Measurements from ENCODE around the gene TUT7. TPM values are rescaled to one million over a fixed set of nuclear protein-coding genes. Genes with fewer than 3 reads are reported as not detected.

TUT7 gene
- total RNA-seq, 1 donor from 2014 or later: 24.0 TPM

- no peak overlapping the region for H3K9ac ChIP-seq (ENCODE audit: low read depth in 1 of 3, low read length in 3 of 3)
- H3K36me3 ChIP-seq (ENCODE audit: control insufficient read depth in 3 of 3, insufficient read depth in 3 of 3, low read length in 3 of 3): peaks cover 0 to 3% (median 0%) of the 10 kb centered on the region in 3 donors
- no peak overlapping the region for H3K27ac ChIP-seq (ENCODE audit: low read depth, low read length)
- no peak overlapping the region for H3K4me3 ChIP-seq (ENCODE audit: low read length in 3 of 3)
- peaks cover 5 to 14% (median 9%) of the 10 kb centered on the region in 3 donors for H3K4me1 ChIP-seq (ENCODE audit: control insufficient read depth in 3 of 3, insufficient read depth in 3 of 3, low read length in 3 of 3)
- no peaks in the 10 kb centered on the region for H3K9me3 ChIP-seq (ENCODE audit: control insufficient read depth in 3 of 3, low read length in 3 of 3)
- no peaks in the 10 kb centered on the region for H3K27me3 ChIP-seq (ENCODE audit: control insufficient read depth in 3 of 3, insufficient read depth in 3 of 3, low read length in 3 of 3)
Measured at GRCh38 chr9:86286278-86286677, 67.9 kb downstream of the TUT7 start.

- Histone ChIP-seq H3K27me3 (ENCODE audit: control insufficient read depth in 3 of 3, insufficient read depth in 3 of 3, low read length in 3 of 3) (no peaks in the 10 kb centered on the region), H3K4me1 (ENCODE audit: control insufficient read depth in 3 of 3, insufficient read depth in 3 of 3, low read length in 3 of 3) (peaks cover 9 to 23% (median 17%) of the 10 kb centered on the region in 3 donors), H3K4me3 (ENCODE audit: low read length in 3 of 3) (no peak overlapping the region), H3K27ac (ENCODE audit: low read depth, low read length) (no peak overlapping the region), H3K36me3 (ENCODE audit: control insufficient read depth in 3 of 3, insufficient read depth in 3 of 3, low read length in 3 of 3) (peaks cover 0 to 3% (median 0%) of the 10 kb centered on the region in 3 donors), H3K9me3 (ENCODE audit: control insufficient read depth in 3 of 3, low read length in 3 of 3) (no peaks in the 10 kb centered on the region), H3K9ac (ENCODE audit: low read depth in 1 of 3, low read length in 3 of 3) (no peak overlapping the region)
Measured at GRCh38 chr9:86285261-86285660, 68.9 kb downstream of the TUT7 start.

- Histone ChIP-seq H3K27me3 (ENCODE audit: control insufficient read depth in 3 of 3, insufficient read depth in 3 of 3, low read length in 3 of 3) (no peaks in the 10 kb centered on the region), H3K9ac (ENCODE audit: low read depth in 1 of 3, low read length in 3 of 3) (peak overlapping the region; percentile 78 to 95 (median 93)), H3K9me3 (ENCODE audit: control insufficient read depth in 3 of 3, low read length in 3 of 3) (no peaks in the 10 kb centered on the region), H3K4me3 (ENCODE audit: low read length in 3 of 3) (peak overlapping the region; percentile 71 to 88 (median 81)), H3K36me3 (ENCODE audit: control insufficient read depth in 3 of 3, insufficient read depth in 3 of 3, low read length in 3 of 3) (peaks cover 0 to 5% (median 3%) of the 10 kb centered on the region in 3 donors), H3K4me1 (ENCODE audit: control insufficient read depth in 3 of 3, insufficient read depth in 3 of 3, low read length in 3 of 3) (peaks cover 22 to 37% (median 24%) of the 10 kb centered on the region in 3 donors), H3K27ac (ENCODE audit: low read depth, low read length) (peak overlapping the region; percentile 95)
Measured at GRCh38 chr9:86282979-86283535, 71.2 kb downstream of the TUT7 start.

- Histone ChIP-seq H3K9me3 (ENCODE audit: control insufficient read depth in 3 of 3, low read length in 3 of 3) (no peaks in the 10 kb centered on the region), H3K36me3 (ENCODE audit: control insufficient read depth in 3 of 3, insufficient read depth in 3 of 3, low read length in 3 of 3) (peaks cover 0 to 5% (median 3%) of the 10 kb centered on the region in 3 donors), H3K27me3 (ENCODE audit: control insufficient read depth in 3 of 3, insufficient read depth in 3 of 3, low read length in 3 of 3) (no peaks in the 10 kb centered on the region), H3K9ac (ENCODE audit: low read depth in 1 of 3, low read length in 3 of 3) (peak within 1 kb of the TSS; percentile 93 to 95 (median 93)), H3K4me3 (ENCODE audit: low read length in 3 of 3) (peak within 1 kb of the TSS; percentile 71 to 88 (median 81)), H3K27ac (ENCODE audit: low read depth, low read length) (peak within 1 kb of the TSS; percentile 95), H3K4me1 (ENCODE audit: control insufficient read depth in 3 of 3, insufficient read depth in 3 of 3, low read length in 3 of 3) (peaks cover 24 to 38% (median 24%) of the 10 kb centered on the region in 3 donors)
Measured at GRCh38 chr9:86282077-86282978, 71.9 kb downstream of the TUT7 start, which contains the start of gene ISCA1. Gene ISCA1, minus strand, starts transcription at chr9:86282538. Its CDS starts 80 bp downstream, at chr9:86282458.

- peak overlapping the region; percentile 95 for H3K27ac ChIP-seq (ENCODE audit: low read depth, low read length)
- H3K36me3 ChIP-seq (ENCODE audit: control insufficient read depth in 3 of 3, insufficient read depth in 3 of 3, low read length in 3 of 3): peaks cover 0 to 5% (median 3%) of the 10 kb centered on the region in 3 donors
- H3K9me3 ChIP-seq (ENCODE audit: control insufficient read depth in 3 of 3, low read length in 3 of 3): no peaks in the 10 kb centered on the region
- peaks cover 24 to 42% (median 25%) of the 10 kb centered on the region in 3 donors for H3K4me1 ChIP-seq (ENCODE audit: control insufficient read depth in 3 of 3, insufficient read depth in 3 of 3, low read length in 3 of 3)
- peak overlapping the region; percentile 71 to 88 (median 81) for H3K4me3 ChIP-seq (ENCODE audit: low read length in 3 of 3)
- H3K9ac ChIP-seq (ENCODE audit: low read depth in 1 of 3, low read length in 3 of 3): peak overlapping the region; percentile 93 to 95 (median 93)
- no peaks in the 10 kb centered on the region for H3K27me3 ChIP-seq (ENCODE audit: control insufficient read depth in 3 of 3, insufficient read depth in 3 of 3, low read length in 3 of 3)
Measured at GRCh38 chr9:86281593-86282076, 72.6 kb downstream of the TUT7 start.

GRCh38 chr9:86280580-86280979 is 73.6 kb downstream of the TUT7 start:
- H3K36me3 ChIP-seq (ENCODE audit: control insufficient read depth in 3 of 3, insufficient read depth in 3 of 3, low read length in 3 of 3): peaks cover 0 to 5% (median 3%) of the 10 kb centered on the region in 3 donors
- no peak overlapping the region for H3K9ac ChIP-seq (ENCODE audit: low read depth in 1 of 3, low read length in 3 of 3)
- H3K4me1 ChIP-seq (ENCODE audit: control insufficient read depth in 3 of 3, insufficient read depth in 3 of 3, low read length in 3 of 3): peaks cover 29 to 48% (median 30%) of the 10 kb centered on the region in 3 donors
- H3K4me3 ChIP-seq (ENCODE audit: low read length in 3 of 3): peak overlapping the region in 2 of 3 donors; percentile 39 to 46
- no peak overlapping the region for H3K27ac ChIP-seq (ENCODE audit: low read depth, low read length)
- no peaks in the 10 kb centered on the region for H3K9me3 ChIP-seq (ENCODE audit: control insufficient read depth in 3 of 3, low read length in 3 of 3)
- H3K27me3 ChIP-seq (ENCODE audit: control insufficient read depth in 3 of 3, insufficient read depth in 3 of 3, low read length in 3 of 3): no peaks in the 10 kb centered on the region

GRCh38 chr9:86279839-86280238 is 74.4 kb downstream of the TUT7 start:
- H3K36me3 ChIP-seq (ENCODE audit: control insufficient read depth in 3 of 3, insufficient read depth in 3 of 3, low read length in 3 of 3): peaks cover 3 to 6% (median 5%) of the 10 kb centered on the region in 3 donors
- peaks cover 33 to 53% (median 36%) of the 10 kb centered on the region in 3 donors for H3K4me1 ChIP-seq (ENCODE audit: control insufficient read depth in 3 of 3, insufficient read depth in 3 of 3, low read length in 3 of 3)
- H3K9me3 ChIP-seq (ENCODE audit: control insufficient read depth in 3 of 3, low read length in 3 of 3): no peaks in the 10 kb centered on the region
- no peak overlapping the region for H3K9ac ChIP-seq (ENCODE audit: low read depth in 1 of 3, low read length in 3 of 3)
- H3K27ac ChIP-seq (ENCODE audit: low read depth, low read length): no peak overlapping the region
- H3K4me3 ChIP-seq (ENCODE audit: low read length in 3 of 3): peak overlapping the region in 2 of 3 donors; percentile 34 to 41
- no peaks in the 10 kb centered on the region for H3K27me3 ChIP-seq (ENCODE audit: control insufficient read depth in 3 of 3, insufficient read depth in 3 of 3, low read length in 3 of 3)

GRCh38 chr9:86277072-86277471 is 77.1 kb downstream of the TUT7 start:
- peaks cover 10 to 22% (median 20%) of the 10 kb centered on the region in 3 donors for H3K36me3 ChIP-seq (ENCODE audit: control insufficient read depth in 3 of 3, insufficient read depth in 3 of 3, low read length in 3 of 3)
- H3K27ac ChIP-seq (ENCODE audit: low read depth, low read length): no peak overlapping the region
- no peaks in the 10 kb centered on the region for H3K27me3 ChIP-seq (ENCODE audit: control insufficient read depth in 3 of 3, insufficient read depth in 3 of 3, low read length in 3 of 3)
- H3K9me3 ChIP-seq (ENCODE audit: control insufficient read depth in 3 of 3, low read length in 3 of 3): no peaks in the 10 kb centered on the region
- peak overlapping the region in 1 of 3 donors; percentile 28 for H3K9ac ChIP-seq (ENCODE audit: low read depth in 1 of 3, low read length in 3 of 3)
- H3K4me1 ChIP-seq (ENCODE audit: control insufficient read depth in 3 of 3, insufficient read depth in 3 of 3, low read length in 3 of 3): peaks cover 28 to 48% (median 33%) of the 10 kb centered on the region in 3 donors
- no peak overlapping the region for H3K4me3 ChIP-seq (ENCODE audit: low read length in 3 of 3)

- Histone ChIP-seq H3K9me3 (ENCODE audit: control insufficient read depth in 3 of 3, low read length in 3 of 3) (no peaks in the 10 kb centered on the region), H3K4me3 (ENCODE audit: low read length in 3 of 3) (no peak overlapping the region), H3K4me1 (ENCODE audit: control insufficient read depth in 3 of 3, insufficient read depth in 3 of 3, low read length in 3 of 3) (peaks cover 28 to 38% (median 28%) of the 10 kb centered on the region in 3 donors), H3K27ac (ENCODE audit: low read depth, low read length) (no peak overlapping the region), H3K9ac (ENCODE audit: low read depth in 1 of 3, low read length in 3 of 3) (no peak overlapping the region), H3K36me3 (ENCODE audit: control insufficient read depth in 3 of 3, insufficient read depth in 3 of 3, low read length in 3 of 3) (peaks cover 15 to 31% (median 28%) of the 10 kb centered on the region in 3 donors), H3K27me3 (ENCODE audit: control insufficient read depth in 3 of 3, insufficient read depth in 3 of 3, low read length in 3 of 3) (no peaks in the 10 kb centered on the region)
Measured at GRCh38 chr9:86275962-86276361, 78.2 kb downstream of the TUT7 start.
